Keratinocyte (primary cell): ENCODE results near the gene NUDT6. TPM values are rescaled to one million over a fixed set of nuclear protein-coding genes. Genes with fewer than 3 reads are reported as not detected.

Experiments
- DNase-seq: peaks from one replicate; pipeline ENCODE4 v3.0.0-alpha.2; 2011; ENCODE audit warnings: low read depth, missing footprints, low spot score
- FAIRE-seq: peaks from 2 replicates; lab custom pipeline; 2011; peaks lifted over from hg19 to GRCh38; lab: Jason Lieb, UNC
- H2AFZ ChIP-seq: 2 replicates; pipeline ENCODE4 v1.6.0; 2012; ENCODE audit warnings: low read length, control low read depth, inconsistent platforms; ENCODE audit not compliant: control insufficient read depth
- H3K27ac ChIP-seq: 2 replicates; pipeline ENCODE4 v1.5.1; 2011; ENCODE audit warnings: low read length; ENCODE audit not compliant: control insufficient read depth, insufficient read depth
- H3K27me3 ChIP-seq: 3 replicates; pipeline ENCODE4 v1.6.0; 2011; ENCODE audit warnings: low read length; ENCODE audit not compliant: control insufficient read depth, insufficient read depth; ENCODE audit errors: extremely low read depth
- H3K36me3 ChIP-seq, 2 experiments: 2 replicates in 1 of 2; 3 replicates in 1 of 2; pipeline ENCODE4 v1.5.1; 2011; ENCODE audit warnings: low read length in 2 of 2, mild to moderate bottlenecking in 1 of 2; ENCODE audit not compliant: control insufficient read depth in 2 of 2, insufficient read depth in 2 of 2; ENCODE audit errors: extremely low read depth in 1 of 2
- H3K4me1 ChIP-seq: 3 replicates; pipeline ENCODE4 v1.5.1; 2011; ENCODE audit warnings: low read length; ENCODE audit not compliant: control insufficient read depth, insufficient read depth; ENCODE audit errors: extremely low read depth
- H3K4me2 ChIP-seq: 3 replicates; pipeline ENCODE4 v1.6.0; 2011; ENCODE audit warnings: low read depth, low read length; ENCODE audit not compliant: control insufficient read depth, insufficient read depth; ENCODE audit errors: extremely low read depth
- H3K4me3 ChIP-seq, 3 experiments: fragments of 200-600 bp in 1 of 3; sonication (generic) in 1 of 3; 2 replicates in 2 of 3; 3 replicates in 1 of 3; pipeline ENCODE4 v1.5.1; 2011 to 2016; ENCODE audit warnings: low read length in 3 of 3, mild to moderate bottlenecking in 3 of 3, control low read depth in 2 of 3, inconsistent platforms in 1 of 3, low read depth in 1 of 3, mixed read lengths in 1 of 3, mixed run types in 1 of 3, moderate library complexity in 1 of 3; ENCODE audit not compliant: control insufficient read depth in 2 of 3, insufficient read depth in 2 of 3; ENCODE audit errors: extremely low read depth in 1 of 3
- H3K79me2 ChIP-seq: 2 replicates; pipeline ENCODE4 v1.6.0; 2012; ENCODE audit warnings: low read length; ENCODE audit not compliant: control insufficient read depth, insufficient read depth
- H3K9ac ChIP-seq: 3 replicates; pipeline ENCODE4 v1.6.0; 2011; ENCODE audit warnings: low read length; ENCODE audit not compliant: control insufficient read depth, insufficient read depth; ENCODE audit errors: extremely low read depth
- H3K9me1 ChIP-seq: 3 replicates; pipeline ENCODE4 v1.6.0; 2011; ENCODE audit warnings: low read length; ENCODE audit not compliant: control insufficient read depth, insufficient read depth; ENCODE audit errors: extremely low read depth
- H3K9me3 ChIP-seq: 2 replicates; pipeline ENCODE4 v1.5.1; 2012; ENCODE audit warnings: low read depth, low read length; ENCODE audit not compliant: control insufficient read depth
- H4K20me1 ChIP-seq: 3 replicates; pipeline ENCODE4 v1.6.0; 2011; ENCODE audit warnings: low read length; ENCODE audit not compliant: control insufficient read depth, insufficient read depth; ENCODE audit errors: extremely low read depth
- CTCF ChIP-seq, 3 experiments: IDR thresholded peaks in 1 of 3; conservative IDR thresholded peaks in 1 of 3; optimal IDR thresholded peaks in 1 of 3; 2 replicates in 2 of 3; 3 replicates in 1 of 3; pipeline versions ENCODE3 to v1.5.1; 2011; ENCODE audit warnings: low read length in 3 of 3, mild to moderate bottlenecking in 3 of 3, moderate library complexity in 2 of 3, control low read depth in 1 of 3, inconsistent platforms in 1 of 3; ENCODE audit not compliant: insufficient read depth in 2 of 3; ENCODE audit errors: extremely low read depth in 1 of 3
- EZH2 ChIP-seq: IDR thresholded peaks from one replicate; pipeline ENCODE4 v1.6.1; 2012; ENCODE audit warnings: inconsistent platforms, mild to moderate bottlenecking, low read length, moderate library complexity
- dilution Hi-C: fragments of 300-500 bp; cut with MboI; formaldehyde crosslinking; loops from one replicate; pipeline ENCODE4 v1.7.0; 2020; ENCODE audit warnings: low sequenced_read_pairs; ENCODE audit not compliant: extremely low pct_ligation_motif_present
- polyA plus RNA-seq, 5 experiments: library from polyadenylated mRNA; depleted of rRNA in 3 of 5; stranded (reverse) in 3 of 5; stranded (forward) in 1 of 5; unstranded in 1 of 5; fragments of >200 nt; gene quantifications; 1 replicate in 1 of 5; 2 replicates in 3 of 5; 3 replicates in 1 of 5; pipeline versions ENCODE4 v1.2.1 to v1.2.3, GENCODE V29; 2011 to 2012; ENCODE audit warnings: missing spikeins in 2 of 5, low read depth in 1 of 5, low replicate concordance in 1 of 5

Gene NUDT6
- polyA plus RNA-seq, 1 donor (not counting 4 experiments of a cell fraction or from before 2014, with no cell fraction given), result 6.9 TPM

GRCh38 chr4:122896270-122896669, 26.1 kb downstream of the NUDT6 start:
- FAIRE-seq (no peak), DNase-seq (no peak)
- H3K4me3 ChIP-seq, result no peak overlapping the region
- no peaks in the 10 kb centered on the region for H3K9me1 ChIP-seq
- H2AFZ ChIP-seq, result no peak overlapping the region
- no peak for TF ChIP-seq EZH2
- TF ChIP-seq CTCF (optimal IDR thresholded peaks at IDR 0.05 in 1 of 3, IDR thresholded peaks at IDR 0.05 in 1 of 3, conservative IDR thresholded peaks at IDR 0.05 in 1 of 3; ENCODE audit: extremely low read depth in 1 of 3, insufficient read depth in 2 of 3, low read length in 3 of 3), result no peak
- H3K4me2 ChIP-seq, result no peak overlapping the region
- H3K27ac ChIP-seq, result no peak overlapping the region
- no peaks in the 10 kb centered on the region for H3K9me3 ChIP-seq
- dilution Hi-C loops, result no loop called here
- no peaks in the 10 kb centered on the region for H3K79me2 ChIP-seq
- H3K27me3 ChIP-seq, result no peaks in the 10 kb centered on the region
- H3K4me1 ChIP-seq, result peaks cover 16% of the 10 kb centered on the region
- H3K9ac ChIP-seq, result no peak overlapping the region
- no peaks in the 10 kb centered on the region for H3K36me3 ChIP-seq
- H4K20me1 ChIP-seq, result no peaks in the 10 kb centered on the region

- dilution Hi-C loops, result no loop called here
- H2AFZ ChIP-seq, result no peak overlapping the region
- no peaks in the 10 kb centered on the region for H3K79me2 ChIP-seq
- H3K9me3 ChIP-seq, result no peaks in the 10 kb centered on the region
- no peaks in the 10 kb centered on the region for H4K20me1 ChIP-seq
- no peak overlapping the region for H3K4me2 ChIP-seq
- no peak overlapping the region for H3K4me3 ChIP-seq
- no peaks in the 10 kb centered on the region for H3K9me1 ChIP-seq
- H3K36me3 ChIP-seq, result no peaks in the 10 kb centered on the region
- FAIRE-seq, result no peak
- H3K9ac ChIP-seq, result no peak overlapping the region
- no peak for TF ChIP-seq CTCF (optimal IDR thresholded peaks at IDR 0.05 in 1 of 3, IDR thresholded peaks at IDR 0.05 in 1 of 3, conservative IDR thresholded peaks at IDR 0.05 in 1 of 3; ENCODE audit: extremely low read depth in 1 of 3, insufficient read depth in 2 of 3, low read length in 3 of 3)
- TF ChIP-seq EZH2, result no peak
- no peak for DNase-seq
- H3K27ac ChIP-seq, result no peak overlapping the region
- no peaks in the 10 kb centered on the region for H3K27me3 ChIP-seq
- H3K4me1 ChIP-seq, result peaks cover 18% of the 10 kb centered on the region
These were observed 26.9 kb downstream of the NUDT6 start for GRCh38 chr4:122895336-122895995.
